Activated CD4-positive, CD25-positive, alpha-beta regulatory T cell (primary cell): Measurements from ENCODE around the gene LY6G5C.
A peak's percentile ranks its signal among the peaks of the same experiment; 100 is the strongest.

Source experiments
- DNase-seq, 4 experiments: peaks; one replicate each; lab custom pipeline; 2025; lab: John Stamatoyannopoulos, UW

Gene LY6G5C

GRCh38 chr6:31662124-31662723, 18.6 kb downstream of the LY6G5C start:
- DNase-seq, result no peak

- DNase-seq, result no peak
Observed at GRCh38 chr6:31661262-31662123, 19.4 kb downstream of the LY6G5C start.

GRCh38 chr6:31660381-31661261, 20.2 kb downstream of the LY6G5C start, which contains the start of gene C6orf47:
Gene C6orf47 (minus strand): TSS chr6:31660778. CDS start chr6:31659947, 831 bp downstream.
- DNase-seq, result peak; percentile 43 to 59 (median 51)

- DNase-seq, result no peak
Observed at GRCh38 chr6:31659649-31660380, 21.1 kb downstream of the LY6G5C start.

GRCh38 chr6:31658983-31659648, 21.8 kb downstream of the LY6G5C start:
- no peak for DNase-seq

GRCh38 chr6:31658158-31658688, 22.6 kb downstream of the LY6G5C start:
- no peak for DNase-seq

- DNase-seq, result no peak
Observed at GRCh38 chr6:31657406-31658157, 23.3 kb downstream of the LY6G5C start.

- no peak for DNase-seq
Observed at GRCh38 chr6:31655349-31656237, 25.3 kb downstream of the LY6G5C start, which contains the start of gene APOM. Gene APOM (plus strand): TSS chr6:31655894. CDS start chr6:31655967, 73 bp downstream.

GRCh38 chr6:31654574-31655348, 26.1 kb downstream of the LY6G5C start:
- no peak for DNase-seq

GRCh38 chr6:31652925-31653724, 27.7 kb downstream of the LY6G5C start:
- DNase-seq, result peak in 3 of 4 experiments; percentile 81 to 85 (median 84)

GRCh38 chr6:31651602-31652191, 29.2 kb downstream of the LY6G5C start:
- DNase-seq, result no peak

GRCh38 chr6:31645325-31645724, 35.5 kb downstream of the LY6G5C start:
- no peak for DNase-seq

GRCh38 chr6:31643818-31644454, 36.9 kb downstream of the LY6G5C start:
- no peak for DNase-seq

- DNase-seq, result no peak
Observed at GRCh38 chr6:31642798-31643570, 37.9 kb downstream of the LY6G5C start.

GRCh38 chr6:31641370-31641769, 39.5 kb downstream of the LY6G5C start:
- no peak for DNase-seq

GRCh38 chr6:31640612-31641011, 40.3 kb downstream of the LY6G5C start:
- no peak for DNase-seq
